NCI-H1105 (cell line): ENCODE data around the gene NDRG4.
A peak's percentile ranks its signal among the peaks of the same experiment; 100 is the strongest.

Experiments
- DNase-seq: peaks from one replicate; lab custom pipeline; 2025; lab: John Stamatoyannopoulos, UW

NDRG4 gene, protein sequence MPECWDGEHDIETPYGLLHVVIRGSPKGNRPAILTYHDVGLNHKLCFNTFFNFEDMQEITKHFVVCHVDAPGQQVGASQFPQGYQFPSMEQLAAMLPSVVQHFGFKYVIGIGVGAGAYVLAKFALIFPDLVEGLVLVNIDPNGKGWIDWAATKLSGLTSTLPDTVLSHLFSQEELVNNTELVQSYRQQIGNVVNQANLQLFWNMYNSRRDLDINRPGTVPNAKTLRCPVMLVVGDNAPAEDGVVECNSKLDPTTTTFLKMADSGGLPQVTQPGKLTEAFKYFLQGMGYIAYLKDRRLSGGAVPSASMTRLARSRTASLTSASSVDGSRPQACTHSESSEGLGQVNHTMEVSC

DNA sequence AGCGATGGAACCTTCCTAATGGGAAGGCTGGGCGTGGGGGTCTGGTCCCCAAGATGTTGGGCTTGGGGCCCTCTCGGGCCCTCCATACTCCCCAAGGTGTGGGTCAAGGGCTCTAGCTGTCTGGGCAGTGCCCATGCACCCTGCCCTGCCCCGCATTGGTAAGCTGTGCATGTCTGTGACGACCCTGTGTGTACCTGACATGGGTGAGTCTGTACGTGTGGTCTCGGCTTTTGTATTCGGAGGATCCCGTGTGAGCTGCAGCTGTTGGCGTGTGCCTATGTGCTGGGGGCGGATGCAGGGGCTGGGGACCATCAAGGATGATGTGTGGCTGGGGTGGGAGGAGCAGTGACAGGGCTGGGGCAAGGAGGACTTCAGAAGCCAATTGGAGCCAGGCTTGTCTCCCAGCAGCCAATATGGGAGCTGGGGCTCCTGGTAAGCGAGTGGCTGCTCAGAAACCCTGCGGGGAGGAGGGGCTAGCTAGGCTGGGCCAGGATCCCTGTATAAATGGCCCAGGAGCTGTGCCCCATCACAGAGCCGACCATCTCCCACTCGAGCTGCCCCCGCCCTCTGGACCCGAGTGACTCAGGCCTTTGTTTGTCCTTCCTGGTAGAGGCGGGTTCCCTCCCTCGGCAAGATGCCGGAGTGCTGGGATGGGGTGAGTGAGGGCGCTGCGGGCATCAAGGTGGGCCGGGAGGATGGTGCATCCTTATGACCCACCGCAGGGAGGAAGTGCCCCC lies at the start of gene NDRG4:
Gene NDRG4 (plus strand): TSS at position 529 of the 737 bp plus-strand sequence. CDS start 106 bp downstream, at position 635.
- DNase-seq = peak; percentile 61

DNA sequence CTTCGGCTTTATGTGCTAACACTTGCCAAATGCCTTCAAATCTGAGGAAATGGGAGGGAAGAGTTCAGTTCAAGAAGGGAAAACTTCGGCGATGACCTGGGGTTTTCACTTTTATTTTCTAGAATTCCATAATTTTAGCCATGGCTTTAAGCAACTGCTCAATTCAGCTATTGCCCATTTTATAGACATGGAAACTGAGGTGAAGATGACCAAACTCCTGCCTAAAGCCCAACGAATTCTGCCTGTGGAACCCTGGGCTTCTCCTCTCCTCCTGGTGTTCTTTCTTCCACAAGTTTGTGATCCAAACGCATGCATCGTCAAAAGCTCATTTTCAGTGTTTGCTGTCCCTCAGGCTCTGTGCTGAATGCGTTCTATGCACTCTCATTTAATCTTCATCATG lies 49.4 kb upstream of the NDRG4 start:
- no peak for DNase-seq

DNA sequence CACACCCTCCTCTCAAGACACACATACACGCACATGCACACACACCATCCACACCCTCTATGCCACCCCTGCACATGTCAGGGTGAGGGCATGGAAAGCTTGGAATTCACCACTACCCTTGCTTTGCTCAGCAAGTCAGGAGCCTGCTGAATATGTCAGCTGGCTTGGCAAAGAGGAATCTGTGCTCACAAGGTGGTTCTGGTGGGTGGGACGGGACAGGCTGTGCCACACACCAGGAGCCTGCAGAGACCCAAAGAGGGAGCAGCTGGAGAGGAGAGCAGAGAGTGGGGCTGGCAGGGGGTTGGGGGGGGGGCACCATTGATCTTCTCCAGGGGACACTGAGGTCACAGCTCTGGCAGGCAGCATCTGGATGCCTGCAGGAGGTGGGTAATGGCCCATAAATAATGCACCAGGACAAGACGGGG lies 48.7 kb upstream of the NDRG4 start:
- no peak for DNase-seq

DNA sequence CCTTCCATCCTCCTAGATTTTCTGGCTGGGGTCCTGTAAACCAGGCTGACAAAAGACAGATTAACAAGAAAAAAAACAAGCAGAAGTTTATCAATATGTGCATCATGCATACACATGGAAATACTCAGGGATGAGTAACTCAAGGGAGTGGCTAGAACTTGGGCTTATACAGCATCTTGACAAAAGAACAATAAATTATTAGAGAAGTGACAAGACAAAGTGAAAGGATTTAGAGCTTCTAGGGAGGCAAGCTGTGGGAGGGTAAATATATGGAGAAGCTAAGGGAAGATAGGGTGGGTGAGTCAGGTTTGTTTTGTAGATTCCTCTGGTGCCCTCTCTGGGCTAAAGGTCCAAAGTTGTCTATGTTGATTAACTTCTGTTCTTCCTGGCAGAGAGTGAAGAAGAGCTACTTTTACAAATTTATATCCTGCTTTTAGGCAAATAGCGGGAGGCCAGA lies 48.0 kb upstream of the NDRG4 start:
- DNase-seq = no peak

DNA sequence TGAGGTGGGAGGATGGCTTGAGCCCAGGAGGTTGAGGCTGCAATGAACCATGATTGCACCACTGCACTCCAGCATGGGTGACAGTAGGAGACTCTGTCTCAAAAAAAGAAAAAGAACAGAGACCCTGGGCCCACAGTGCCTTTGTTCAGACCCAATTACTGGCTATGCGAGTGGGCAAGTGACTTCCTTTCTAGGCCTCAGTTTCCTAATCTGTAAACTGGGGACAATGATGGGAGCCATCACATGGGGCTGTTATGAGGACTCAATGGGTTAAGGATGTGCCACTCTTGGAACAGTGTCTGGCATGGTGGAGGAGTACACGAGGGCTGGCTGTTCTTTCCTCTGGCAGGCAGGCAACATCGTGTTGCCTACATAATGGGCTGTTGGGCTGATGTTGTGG lies 47.3 kb upstream of the NDRG4 start:
- no peak for DNase-seq

DNA sequence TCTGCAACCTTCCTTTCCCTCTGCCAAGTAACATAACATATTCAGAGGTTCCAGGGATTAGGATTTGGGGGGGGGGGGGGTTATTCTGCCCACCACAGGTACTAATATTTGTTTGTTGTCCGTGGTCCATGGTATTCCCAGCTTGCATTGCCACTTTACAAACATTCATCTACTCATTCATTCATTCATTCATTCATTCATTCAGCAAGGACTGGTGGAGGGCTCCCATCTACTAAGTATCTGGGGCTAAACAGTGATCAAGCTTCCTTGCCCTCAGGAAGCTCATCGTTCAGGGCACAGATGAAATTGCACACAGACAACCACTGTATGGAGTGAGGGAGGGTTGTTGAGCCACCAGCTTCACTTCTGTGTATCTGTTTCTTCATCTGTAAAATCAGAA lies 45.8 kb upstream of the NDRG4 start:
- no peak for DNase-seq

DNA sequence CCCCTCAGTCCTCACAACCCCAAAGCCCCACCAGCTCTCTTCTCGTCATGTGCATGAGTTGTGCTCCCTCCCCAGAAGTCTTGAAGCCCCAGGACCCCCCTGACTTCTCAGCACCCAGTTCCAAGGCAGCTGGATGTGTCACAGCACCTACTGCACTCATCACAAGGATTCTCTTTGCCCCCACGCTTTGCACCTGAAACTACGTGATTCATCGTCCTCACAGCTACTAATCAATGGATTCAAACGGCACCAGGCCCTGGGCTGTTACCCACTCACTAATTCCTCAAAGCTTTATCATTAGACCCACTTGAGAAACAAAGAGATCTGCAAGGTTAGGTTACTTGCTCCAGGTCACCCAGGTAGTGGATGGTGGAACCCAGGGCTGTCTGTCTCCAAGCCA lies 45.1 kb upstream of the NDRG4 start:
- DNase-seq = no peak

DNA sequence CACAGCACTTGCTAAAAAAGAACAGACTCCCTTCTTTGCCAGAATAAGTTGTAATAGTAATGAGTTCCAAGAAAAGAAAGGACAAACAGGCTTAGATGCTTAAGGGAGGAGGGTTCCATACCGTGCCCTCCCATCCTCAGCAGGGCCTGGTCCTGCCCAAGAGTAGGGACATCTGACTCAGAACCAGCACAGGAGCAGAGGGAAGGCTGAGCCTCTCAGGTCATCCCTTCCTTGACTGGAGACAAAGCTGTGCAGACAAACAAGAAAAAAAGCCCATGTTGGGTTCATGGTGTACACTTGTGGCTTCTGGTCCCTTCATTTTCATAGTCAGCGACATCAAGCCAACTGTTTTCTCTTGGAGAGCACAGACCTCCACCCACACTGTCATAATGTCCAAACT lies 44.2 kb upstream of the NDRG4 start:
- no peak for DNase-seq

DNA sequence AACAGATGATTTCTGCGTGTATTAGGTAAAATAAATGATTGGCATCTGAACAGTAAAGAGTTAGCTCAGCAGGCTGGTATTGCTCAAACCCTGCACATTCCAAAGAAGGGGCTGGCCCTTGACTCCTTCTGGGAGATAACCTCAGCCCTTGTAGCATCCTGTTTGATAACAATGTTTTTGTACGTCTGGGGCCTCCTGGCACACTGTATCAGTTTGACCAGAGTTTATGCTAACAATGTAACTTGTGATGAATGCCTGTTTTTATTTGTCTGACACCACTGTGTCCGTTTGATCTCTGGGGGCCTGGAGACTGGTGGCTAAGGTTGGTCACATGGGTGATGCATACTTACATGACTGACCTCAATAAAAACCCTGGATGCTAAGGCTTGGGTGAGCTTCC lies 43.8 kb upstream of the NDRG4 start:
- DNase-seq = no peak

DNA sequence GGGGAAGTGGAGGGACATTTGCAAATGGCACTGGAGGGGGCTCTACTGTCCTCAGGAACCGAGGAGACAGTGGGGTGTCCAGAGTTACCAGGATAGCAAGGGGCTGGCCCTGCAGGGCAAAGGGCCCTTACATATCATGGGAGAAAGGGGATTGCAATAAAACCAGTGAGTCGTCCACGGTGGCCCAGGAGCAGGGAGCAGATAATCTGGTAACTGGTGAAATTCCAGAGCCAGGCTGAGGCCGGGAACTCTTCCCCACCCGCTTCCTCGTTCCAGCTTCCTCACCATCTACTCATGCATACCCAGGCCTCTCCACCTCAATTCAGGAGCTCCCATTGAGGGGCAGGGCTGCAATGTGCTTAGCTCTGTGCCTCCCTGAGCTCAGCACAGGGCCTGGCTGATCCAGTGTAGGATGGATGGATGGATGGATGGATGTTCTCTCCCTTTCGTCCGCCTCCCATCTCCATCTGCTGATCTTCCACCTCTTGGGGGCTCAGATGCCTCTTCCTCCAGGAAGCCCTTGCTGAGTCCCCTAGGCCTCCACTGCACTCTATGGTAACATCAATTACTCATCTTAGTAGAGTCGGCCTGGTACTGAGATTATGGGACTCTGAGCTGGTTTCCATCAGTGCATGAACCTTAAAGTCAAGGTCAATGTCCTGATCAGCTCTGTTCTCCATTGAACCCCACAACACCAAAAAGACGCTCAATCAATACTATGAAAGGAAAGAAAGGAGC lies 41.2 kb upstream of the NDRG4 start:
- no peak for DNase-seq

DNA sequence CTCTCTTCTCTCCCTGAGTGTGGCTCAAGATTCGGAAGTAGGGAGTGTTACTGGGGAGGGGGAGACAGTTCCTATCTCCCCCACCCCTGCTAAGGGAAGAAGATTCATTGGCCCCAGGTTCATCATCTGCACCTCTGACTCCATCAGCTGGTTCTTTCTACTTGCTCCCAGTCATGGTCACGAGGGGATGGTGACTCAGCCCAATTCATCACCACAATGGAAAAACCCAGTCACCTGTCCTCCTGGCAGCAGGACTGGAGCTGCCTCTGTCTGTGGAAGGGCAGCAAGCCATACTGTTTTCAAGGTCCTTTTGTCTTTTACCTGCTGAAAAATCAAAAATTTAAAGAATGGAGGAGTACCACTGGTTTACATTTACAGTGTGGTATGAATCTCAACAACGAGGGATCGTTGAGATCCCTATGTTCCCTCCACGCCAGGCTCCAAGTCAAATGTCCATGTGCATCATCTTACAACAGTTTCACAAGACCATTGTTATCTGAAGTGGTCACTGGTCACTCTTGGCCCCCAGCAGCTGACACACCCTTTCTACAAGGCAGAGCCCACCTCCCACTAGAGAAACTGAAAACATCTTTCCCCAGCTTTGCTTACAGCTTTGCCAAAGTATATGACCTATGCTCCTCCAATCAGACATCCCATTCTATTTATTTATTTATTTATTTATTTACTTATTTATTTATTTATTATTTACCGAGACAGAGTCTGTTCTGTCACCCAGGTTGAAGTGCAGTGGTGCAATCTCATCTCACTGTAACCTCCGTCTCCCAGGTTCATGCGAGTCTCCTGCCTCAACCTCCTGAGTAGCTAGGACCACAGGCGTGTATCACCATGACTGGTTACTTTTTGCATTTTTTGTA lies 40.4 kb upstream of the NDRG4 start:
- no peak for DNase-seq

DNA sequence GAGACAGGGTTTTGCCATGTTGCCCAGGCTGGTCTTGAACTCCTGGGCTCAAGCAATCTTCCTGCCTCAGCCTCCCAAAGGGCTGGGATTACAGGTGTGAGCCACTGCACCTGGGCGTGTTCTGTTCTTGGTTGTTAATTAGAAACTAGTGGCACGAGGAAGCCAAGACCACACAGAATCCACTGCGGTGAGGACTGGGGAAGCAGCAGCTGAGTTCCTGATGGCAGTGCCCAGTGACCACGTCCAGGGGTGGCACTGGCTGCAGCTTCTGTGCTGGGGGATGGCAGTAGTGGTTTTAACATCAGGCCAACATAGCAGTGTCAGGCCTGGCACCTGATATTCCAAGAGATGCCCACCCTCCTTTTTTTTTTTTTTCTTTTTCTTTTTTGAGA lies 39.7 kb upstream of the NDRG4 start:
- no peak for DNase-seq

DNA sequence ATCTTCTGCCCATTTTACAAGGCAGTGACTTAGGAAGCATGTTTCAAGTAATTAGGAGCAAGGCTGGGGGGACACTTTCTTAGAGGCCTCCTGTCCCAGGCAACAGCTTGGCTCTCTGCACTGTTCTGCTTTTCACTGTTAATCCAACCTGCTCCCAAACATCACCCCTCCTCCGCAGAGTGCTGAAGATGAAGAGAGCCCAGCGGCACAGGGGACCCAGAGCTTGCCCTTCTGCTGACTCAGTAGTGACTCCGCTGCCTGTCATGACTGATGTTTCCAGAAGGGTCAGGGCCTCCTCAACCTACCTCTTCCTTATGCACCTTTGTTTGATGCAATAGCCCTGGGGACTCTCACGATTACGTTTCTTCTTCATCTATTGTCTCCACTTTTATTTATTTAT lies 38.9 kb upstream of the NDRG4 start:
- no peak for DNase-seq

DNA sequence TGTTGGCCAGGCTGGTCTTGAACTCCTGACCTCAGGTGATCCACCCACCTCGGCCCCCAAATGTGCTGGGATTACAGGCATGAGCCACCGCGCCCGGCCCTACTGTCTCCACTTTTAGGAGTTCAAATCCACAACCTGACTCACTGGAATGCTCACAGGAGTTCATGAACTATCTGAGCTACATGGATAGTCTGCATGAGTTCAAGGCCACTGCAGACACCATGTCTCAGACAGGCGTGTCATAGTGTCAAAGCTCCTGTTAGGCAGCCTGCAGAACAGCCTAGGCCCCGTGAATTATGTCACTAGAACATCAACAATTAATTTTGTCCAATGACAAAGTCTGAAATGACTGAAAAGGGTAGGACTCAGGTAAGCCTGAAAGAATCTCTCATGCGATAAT lies 38.3 kb upstream of the NDRG4 start:
- no peak for DNase-seq

DNA sequence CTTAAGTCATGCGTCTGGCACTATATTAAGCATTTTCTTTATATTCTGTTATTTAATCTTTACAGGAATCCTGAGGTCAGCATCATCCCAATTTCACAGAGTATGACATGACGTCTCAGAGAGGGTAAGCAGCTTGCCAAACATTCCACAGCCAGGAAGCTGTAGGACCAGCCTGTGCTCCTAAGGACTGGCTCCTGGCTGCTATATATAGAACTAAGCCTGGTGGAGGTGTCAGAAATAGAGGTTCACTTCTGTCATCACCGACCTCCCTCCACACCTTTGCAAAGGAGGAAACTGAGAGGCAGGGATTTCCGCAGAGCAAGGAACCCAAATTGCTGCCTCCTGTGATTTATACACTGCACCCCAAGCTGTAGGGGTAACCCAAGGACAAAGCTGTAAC lies 37.9 kb upstream of the NDRG4 start:
- no peak for DNase-seq

DNA sequence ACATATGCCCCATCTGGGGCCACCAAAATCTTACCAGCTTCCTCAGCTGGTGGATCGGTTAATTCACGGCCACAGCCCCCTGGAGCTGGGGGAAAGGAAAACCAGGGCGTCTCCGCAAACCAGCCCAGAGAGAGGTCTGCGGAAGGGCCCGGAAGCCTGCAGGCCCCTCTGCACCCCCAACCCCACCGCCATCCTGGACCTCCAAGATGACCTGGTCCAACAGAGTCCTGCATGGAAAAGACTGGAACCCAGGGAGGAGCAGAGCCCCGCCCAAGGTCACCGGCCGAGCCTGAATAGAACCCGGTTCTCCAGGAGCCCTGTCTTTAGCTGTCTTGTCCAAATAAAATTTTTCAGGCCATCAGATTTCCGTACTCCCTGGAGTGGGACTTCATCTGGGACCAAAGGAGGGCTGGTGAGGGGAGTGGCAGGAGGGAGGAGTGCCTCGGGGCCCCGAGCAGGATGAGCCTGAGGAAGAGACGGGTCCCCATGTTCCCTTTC lies 37.4 kb upstream of the NDRG4 start:
- no peak for DNase-seq

DNA sequence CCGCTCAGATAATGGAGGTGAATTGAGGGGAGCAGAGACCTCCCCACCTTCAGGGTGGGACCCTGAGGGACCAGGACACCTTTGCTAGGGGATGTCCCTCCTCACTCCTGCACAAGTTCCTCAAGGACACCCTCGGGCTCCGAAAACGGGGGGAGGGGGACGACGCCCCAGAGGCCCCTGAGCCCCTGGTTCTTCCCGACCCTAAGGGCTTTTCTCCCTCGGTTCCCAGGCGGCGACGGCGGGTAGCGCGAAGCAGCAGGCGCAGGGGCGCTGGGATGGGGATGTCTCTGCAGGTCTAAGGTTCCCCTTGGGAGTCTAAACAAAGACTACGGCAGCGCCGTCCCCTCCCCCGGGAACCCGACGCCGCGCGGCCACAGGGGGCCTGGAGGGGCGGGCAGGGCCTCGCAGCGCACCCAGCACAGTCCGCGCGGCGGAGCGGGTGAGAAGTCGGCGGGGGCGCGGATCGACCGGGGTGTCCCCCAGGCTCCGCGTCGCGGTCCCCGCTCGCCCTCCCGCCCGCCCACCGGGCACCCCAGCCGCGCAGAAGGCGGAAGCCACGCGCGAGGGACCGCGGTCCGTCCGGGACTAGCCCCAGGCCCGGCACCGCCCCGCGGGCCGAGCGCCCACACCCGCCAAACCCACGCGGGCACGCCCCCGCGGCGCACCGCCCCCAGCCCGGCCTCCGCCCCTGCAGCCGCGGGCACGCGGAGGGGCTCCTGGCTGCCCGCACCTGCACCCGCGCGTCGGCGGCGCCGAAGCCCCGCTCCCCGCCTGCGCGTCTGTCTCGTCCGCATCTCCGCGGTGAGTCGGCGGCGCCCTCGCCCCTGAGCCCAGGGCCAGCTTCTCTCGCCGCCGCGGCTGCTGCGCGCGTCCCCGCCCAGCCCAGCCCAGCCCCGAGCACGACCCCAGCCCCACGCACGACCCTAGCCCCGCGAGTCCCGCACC lies 36.7 kb upstream of the NDRG4 start:
- DNase-seq = no peak

DNA sequence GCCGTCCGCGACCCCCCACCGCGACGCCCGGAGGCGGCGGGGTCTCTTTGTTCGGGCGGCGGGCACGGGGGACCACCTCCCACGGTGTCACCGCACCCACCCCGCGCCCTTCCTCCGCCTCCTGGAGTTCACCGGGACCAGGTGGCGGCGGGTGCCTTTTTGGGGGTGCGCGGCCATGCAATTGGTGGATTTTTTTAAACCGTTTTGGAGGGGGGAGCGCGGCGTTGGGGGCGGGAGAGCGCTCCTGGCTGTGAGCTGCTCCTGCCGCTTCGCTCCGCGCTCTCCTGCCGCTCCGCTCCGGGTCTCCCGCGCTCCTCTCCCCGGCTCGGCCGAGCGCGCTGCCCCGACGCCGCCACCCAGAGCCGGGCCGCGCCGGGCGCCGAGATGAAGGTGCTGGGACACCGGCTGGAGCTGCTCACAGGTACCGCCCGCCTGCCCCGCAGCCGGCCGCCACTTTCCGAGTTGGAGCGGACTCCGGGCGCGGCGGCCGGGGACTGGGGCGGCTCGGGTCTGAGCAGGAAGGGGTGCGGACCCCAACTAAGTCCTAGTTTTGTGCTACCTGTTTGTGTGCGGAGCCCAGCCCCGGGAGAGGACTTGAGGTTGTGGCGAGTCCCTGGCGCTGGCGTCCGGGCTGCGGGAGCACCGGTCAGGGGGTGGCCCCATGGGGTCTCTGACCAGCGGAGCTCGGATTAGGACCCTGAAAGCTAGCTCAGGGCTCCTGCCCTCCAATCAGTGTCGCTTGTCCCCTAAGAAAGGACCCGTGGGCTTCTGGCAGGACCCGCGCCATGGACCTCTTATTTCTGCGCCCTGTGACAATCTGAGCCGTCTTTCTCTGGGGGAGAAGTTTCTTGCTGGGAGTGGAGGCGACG lies 35.7 kb upstream of the NDRG4 start:
- DNase-seq = no peak

DNA sequence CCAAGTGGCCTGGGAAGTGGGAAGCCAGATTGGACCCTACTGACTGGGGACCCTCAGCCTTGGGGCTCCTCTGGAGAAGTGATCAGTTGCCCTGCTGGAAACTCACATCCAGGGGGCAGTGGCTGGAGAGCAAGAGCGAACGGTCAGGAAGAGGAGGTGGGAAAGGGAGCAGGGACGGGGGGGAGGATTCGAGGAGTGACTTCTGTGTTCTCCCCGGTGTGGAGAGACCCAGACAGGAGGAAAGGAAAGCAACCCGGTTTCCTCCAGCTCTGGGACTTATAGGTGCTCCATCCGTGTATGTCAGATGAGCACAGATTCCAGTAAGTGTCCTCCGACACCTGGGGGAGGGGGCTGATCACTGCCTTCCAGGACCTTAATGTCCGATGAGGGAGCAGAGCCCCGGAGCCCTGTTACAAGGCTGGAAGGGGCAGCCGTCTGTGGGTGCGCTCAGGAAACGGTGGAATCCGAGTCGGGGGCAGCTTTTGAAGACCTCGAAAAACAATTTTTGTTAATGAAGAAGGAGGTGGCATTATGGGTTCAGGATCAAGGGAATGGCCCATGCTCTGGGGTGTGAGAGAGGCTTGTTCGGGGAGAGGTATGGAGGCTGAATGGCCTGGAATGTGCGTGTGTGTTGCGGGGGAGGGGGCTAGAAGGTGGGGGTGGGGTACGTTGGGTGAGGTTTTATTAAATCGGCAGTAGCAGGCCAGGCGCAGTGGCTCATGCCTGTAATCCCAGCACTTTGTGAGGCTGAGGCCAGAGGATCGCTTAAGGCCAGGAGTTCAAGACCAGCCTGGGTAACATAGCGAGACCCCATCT lies 34.8 kb upstream of the NDRG4 start:
- no peak for DNase-seq
